ENCODE results near the gene FRRS1L. TPM values are rescaled to one million over a fixed set of nuclear protein-coding genes. Genes with fewer than 3 reads are reported as not detected.
"Not testable (repeated sequence)": the region's sequence is repeated elsewhere in the genome, so short reads cannot be mapped to it uniquely, and the experiment has no call there.

The FRRS1L gene
- total RNA-seq, 1 donor from 2014 or later: 11.0 TPM

DNA sequence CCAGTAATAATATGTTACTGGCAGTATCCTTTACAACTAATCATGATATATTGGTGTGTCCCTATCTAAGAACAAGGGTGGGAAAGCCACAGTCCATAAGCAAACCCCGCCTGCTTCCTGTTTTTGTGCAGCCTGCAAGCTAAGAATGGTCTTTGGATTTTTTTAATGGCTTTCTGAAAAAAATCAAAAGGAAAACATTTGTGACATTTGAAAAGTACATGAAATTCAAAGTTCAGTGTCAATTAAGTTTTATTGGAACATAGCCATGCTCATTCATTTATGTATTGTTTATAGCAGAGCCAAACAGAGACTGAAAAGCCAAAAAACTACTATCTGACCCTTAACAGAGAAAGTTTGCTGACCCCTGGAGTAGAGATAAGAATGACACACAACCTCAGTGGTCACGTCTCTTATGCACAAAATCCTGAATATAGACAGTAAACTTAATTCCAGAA is 34.5 kb downstream of the FRRS1L start:
- DNase-seq (ENCODE audit: low spot score): no peak

DNA sequence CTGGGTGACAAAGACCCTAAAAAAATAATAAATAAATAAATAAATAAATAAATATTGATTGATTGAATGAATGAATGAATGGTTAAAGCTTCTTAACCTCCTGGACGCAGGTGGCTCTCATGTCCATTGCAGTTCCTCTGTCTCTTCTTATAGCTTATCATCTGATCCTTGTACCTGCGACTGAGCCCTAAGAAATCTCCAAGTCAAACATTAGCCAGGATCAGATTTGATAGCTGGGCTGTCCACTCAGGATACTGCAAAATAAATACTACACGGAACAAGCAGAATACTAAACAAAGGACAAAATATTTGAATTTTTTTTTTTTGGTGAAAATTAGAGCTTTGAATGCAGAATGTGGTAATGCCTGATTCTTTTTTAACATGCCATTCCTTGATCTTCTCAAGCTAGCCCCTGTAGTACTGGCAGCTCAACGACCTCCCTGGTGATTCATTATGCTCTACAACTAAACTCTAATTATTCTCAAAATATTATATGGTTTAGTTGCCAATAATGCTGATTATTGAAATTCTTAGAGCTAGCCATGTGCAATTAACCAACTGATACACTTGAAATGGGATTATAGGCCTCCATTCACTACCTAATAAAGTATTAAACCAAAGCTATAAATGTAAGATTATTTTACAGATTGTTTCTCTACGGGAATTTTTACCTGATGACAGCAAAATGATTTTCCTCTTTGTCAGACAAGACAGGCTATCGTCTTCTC is 37.4 kb downstream of the FRRS1L start:
- no peak for DNase-seq (ENCODE audit: low spot score)

DNA sequence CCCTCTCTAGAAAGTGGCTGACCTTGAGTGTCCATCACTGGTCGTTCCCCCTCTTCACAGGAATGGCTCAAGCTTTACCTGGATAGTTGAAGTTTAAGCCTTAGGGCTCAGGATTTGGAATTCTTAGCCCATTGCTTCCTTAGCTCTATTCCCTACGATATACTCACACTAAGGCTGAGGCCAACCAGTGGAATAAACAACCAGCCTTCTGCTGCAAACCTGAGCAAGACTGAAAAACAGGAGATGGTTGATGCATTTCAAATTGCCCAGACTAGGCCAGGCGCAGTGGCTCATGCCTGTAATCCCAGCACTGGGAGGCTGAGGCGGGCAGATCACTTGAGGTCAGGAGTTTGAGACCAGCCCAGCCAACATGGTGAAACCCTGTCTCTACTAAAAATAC is 40.4 kb downstream of the FRRS1L start:
- DNase-seq (ENCODE audit: low spot score): not testable (repeated sequence)

DNA sequence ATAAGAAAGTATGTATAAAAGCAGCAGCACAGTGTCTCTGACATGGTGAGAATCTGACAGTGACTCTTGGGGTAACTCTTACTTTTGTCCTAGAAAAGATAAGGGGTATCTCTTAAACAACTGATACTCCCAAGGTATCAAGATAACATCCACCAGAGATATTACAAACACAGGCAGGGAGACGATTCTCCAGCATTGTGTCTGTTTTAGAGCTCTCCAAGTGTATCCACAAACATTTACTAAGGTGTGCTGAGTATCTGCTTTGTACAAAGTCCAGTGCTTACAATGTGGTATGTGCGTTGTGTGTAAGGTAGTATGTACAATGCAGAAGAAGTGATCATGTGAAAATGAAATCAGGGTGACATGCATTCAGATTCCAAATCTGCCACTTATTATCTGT is 42.9 kb downstream of the FRRS1L start:
- no peak for DNase-seq (ENCODE audit: low spot score)

DNA sequence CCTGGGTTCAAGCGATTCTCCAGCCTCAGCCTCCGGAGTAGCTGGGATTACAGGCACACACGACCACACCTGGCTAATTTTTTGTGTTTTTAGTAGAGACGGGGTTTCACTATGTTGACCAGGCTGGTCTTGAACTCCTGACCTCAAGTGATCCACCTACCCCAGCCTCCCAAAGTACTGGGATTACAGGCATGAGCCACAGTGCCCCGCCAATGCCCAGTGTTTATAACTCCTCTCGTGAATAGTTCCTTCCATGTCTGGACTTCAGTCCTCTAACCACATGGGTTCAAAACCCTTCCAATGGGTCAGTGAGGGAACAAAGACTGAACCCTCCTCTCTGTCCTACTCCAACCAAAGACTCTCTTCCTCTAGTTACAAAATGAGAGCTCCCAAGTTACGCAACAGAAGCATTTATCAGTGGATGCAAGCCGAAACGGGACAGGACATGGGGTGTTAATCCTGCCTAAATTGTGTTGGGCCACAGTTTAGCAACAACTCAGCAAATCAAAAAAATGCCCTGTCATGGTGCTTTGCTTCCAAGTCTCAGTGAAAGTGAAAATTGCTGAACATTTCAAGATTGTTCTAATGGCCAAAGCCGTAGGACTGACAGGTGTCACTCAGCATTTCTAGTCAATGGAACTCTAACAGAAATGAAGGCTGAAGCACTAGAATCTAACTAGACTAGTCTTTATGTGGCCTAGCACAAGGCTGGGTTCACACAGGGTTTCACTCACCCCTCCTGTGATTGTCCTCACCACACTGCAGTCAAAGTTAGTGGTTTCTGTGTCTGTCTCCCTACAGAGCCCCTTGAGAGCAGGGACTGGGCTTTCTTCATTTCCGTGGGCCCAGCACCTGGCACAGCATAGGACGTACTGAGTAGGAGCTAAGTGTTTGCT is 44.1 kb downstream of the FRRS1L start:
- DNase-seq (ENCODE audit: low spot score): no peak

DNA sequence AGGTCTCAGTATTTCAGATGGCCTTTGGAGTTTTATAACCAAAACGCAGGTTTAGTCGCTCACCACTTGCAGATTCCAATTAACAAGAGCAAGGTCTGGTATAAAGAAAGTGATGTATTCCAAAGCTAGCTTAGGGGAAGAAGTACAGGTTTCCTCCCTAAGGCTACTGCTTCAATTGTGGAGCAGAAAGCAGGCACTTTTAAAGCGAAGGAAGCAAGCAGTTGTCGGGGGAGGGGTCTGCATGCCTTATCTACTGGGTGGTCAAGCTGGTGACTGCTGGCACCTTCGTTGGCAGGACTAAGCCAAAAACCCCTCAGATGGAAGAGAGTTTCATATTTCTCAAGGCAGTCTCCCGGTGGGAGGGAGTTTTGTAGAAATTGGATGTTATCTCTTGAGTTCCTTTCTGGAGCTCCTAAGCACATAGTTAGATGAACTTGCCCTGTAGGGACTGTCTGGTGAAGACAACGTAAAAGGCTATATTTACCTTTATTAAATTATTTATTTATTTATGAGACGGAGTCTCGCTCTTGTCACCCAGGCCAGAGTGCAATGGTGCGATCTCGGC is 45.7 kb downstream of the FRRS1L start:
- no peak for DNase-seq (ENCODE audit: low spot score)

DNA sequence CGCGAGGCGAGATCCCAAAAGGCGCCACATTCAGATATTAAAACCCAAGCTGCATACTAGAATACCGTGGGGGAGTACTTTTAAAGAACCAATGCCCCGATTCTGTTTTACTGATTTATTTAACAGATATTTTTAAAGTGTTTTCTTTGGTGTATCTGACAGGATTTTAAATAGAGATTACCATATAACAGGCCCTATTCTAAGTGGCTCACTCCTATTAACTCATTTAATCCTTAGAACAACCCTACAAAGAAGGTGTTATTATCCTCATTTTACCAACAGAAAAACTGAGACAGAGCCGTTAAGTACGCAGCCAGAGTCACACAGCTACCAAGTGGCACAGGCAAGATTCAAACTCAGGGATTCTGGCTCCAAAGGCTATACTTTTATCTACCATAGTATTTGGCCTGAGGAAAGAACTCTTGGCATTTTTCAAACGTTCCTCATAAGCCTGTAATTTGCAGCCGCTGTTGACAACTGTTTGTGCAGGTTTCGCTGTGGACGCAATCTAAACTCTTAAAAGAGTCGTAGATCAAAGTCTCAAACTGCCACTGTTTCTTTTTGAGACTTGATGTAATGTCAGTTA is 46.8 kb downstream of the FRRS1L start:
- DNase-seq (ENCODE audit: low spot score): no peak

DNA sequence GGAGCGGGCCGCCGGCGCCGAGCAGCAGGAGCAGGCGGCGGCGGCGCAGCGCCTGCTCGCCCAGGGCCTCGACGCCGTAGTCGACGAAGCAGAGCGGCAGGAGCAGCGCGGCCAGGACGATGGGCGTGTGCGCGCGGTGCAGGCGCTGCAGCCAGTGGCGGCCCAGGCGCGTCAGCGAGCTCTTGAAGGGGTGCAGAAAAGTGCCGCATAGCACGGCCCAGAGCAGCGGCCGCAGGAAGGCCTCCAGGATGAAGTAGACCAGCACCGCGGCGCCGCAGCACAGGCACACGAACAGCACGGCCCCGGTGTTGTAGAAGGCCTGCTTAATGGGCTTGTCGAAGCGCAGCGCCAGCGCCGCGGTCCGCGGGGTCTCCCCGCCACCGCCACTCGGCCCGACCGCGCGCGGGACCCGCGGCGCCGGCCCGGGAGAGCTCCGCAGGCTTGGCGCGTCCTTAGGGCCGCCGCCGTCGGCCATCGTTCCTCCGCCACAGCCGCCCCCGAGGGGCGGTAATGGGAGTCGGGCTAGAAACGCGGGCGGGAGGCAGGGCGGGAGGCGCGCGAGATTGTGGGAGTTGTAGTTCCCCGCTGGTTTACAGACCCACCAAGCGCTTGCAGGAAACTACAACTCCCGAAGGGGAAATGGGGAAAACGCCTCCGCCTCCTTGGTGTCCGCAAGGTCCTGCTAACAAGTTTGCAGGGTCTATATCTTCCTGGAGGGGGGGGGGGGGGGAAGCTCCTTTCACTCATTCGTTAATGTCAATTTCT is 47.4 kb downstream of the FRRS1L start, which contains the start of gene TMEM245:
TSS of gene TMEM245 (minus strand) at position 509 of the 765 bp plus-strand sequence. CDS start at position 475, 34 bp downstream.
- DNase-seq (ENCODE audit: low spot score): peak; percentile 98

DNA sequence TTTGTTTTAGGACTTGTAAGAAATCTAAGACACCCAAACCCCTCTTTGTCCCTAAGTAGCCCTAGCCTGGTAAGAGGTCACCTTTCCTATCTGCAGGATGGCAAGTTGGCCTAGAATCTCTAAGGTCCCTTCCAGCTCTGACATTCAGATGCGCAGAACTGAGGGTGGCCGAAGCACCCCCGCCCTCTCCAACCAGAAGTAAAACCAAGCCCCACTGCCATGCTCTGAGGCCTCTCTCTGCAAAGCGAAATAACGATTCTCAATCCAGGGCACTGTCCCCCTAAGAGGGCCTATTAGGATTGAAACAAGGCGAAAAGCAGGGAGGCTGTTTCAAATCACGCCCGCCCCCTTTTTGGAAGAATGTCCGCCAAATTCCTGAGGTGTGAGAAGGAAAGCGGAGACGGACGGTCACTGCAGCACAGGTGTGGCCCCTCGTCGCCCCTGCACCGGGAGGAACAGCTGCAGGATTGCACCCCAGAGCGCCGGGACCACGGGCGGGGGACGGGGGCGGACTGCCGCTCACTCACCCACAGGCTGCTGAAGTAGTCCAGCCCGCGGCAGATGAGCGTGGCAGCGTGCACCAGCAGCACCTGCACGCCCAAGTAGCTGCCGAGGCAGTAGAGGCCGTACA is 48.1 kb downstream of the FRRS1L start:
- peak; percentile 47 for DNase-seq (ENCODE audit: low spot score)

DNA sequence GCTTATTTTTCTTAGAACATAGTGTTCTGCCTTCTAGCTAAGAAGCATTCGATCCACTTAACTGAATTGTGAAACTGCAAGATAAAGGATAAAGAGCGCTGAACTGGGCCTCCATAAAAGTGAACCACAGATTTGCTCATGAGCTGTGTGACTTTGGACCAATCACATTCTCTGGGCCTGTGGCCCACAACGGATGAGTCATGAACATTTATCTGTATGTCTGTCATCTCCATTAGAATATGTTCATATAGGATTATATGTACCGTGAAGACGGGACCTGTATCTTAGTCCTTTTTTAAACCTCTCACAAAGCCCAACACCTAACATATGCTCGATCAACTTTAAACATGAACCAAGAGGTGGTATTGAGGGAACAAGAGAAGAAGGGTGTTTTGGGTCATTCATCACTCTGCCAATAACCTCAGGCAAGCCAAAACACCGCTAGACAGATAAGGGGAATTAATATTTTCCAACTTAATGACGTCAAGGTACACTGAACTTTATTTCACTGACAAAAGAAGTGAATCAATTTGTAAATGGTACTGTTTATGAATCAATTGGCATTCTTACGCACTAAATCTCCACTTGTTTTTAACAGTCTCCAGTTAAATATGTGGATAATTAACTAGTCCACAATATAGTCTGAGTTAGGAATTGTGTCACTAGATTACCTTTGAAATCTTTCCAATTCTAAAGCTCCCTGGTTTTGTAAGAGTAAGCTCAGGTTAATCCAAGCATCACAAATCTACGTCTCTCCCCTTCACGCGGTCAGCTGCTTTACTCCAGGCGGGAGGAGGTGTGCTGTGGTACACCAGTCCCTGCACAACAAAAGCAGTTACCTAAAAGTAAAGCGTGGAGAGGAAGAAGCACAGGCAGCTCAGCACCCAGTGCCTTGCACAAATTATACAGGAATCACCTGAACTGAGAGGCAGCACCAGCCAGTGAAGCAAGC is 48.9 kb downstream of the FRRS1L start:
- DNase-seq (ENCODE audit: low spot score): no peak

DNA sequence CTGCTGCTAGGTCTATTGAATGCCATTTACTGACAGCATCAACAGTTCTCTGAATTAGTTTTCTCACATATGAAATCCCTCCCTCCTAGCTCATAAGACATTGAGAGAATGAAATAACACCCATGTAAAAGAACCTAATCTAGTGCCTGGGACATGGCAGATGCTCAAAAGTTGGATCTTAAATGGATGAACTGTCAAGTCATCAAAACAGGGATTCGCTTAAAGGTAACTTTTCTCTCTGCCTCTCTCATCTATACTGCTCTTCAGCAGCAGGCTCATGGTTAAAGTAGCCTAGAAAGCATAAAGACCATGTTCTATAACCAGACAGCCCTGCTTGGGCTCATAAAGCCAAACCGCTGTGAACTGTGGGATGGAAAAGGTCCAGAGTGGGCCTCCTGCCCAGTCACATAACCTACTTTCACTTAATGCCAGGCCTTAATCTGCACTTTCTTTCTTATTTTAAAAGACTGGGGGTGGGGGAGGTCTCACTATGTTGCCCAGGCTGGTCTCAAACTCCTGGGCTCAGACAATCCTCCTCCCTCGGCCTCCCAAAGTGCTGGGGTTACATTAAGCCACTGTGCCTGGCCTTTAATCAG is 51.0 kb downstream of the FRRS1L start:
- DNase-seq (ENCODE audit: low spot score): no peak

DNA sequence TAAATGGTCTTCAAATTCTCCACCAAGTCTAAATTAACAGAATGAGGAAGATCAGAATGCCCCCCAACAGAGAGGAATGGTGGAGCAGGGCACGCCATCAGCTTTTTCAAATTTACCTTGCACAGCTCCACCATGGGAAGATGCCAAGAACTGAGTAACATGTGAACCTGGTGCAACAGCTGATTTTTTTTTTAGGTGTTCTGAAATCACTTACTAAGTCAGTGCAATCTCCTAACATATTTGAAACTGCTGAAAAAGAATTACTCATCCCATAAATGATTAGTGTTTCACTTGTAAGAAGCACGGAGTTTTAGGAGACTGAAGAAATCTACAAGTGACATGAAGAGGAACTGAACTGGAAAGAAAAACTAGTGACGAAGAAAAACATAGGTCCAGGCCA is 52.4 kb downstream of the FRRS1L start:
- no peak for DNase-seq (ENCODE audit: low spot score)

DNA sequence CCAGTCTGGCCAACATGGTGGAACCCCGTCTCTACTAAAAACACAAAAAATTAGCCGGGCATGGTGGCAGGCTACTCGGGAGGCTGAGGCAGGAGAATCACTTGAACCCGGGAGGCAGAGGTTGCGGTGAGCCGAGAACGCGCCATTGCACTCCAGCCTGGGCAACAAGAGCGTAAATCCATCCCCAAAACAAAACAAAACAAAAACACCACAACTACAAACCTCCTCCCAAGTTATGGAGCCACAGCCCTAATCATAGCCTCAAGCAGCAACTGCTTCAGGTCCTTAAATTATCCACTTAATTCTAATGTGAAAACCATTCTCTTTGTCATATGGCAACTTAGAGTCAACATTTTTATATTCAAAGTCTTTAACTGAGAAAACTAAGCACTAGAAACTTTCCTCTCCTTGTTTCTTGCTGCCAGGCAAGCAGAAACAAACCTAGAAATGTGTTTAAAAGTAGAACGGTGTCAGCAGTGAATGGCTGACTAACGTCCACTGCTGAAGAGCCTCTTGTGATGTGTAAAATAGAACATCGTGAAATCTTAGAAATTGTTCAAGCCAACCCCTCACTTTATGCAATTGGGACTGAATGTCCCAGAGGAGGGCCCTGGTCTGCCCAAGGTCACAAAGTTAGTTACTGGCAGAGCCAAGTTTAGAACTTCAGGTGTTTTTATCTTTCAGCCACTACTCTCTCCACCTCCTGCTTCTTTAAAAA is 53.0 kb downstream of the FRRS1L start:
- DNase-seq (ENCODE audit: low spot score): no peak

DNA sequence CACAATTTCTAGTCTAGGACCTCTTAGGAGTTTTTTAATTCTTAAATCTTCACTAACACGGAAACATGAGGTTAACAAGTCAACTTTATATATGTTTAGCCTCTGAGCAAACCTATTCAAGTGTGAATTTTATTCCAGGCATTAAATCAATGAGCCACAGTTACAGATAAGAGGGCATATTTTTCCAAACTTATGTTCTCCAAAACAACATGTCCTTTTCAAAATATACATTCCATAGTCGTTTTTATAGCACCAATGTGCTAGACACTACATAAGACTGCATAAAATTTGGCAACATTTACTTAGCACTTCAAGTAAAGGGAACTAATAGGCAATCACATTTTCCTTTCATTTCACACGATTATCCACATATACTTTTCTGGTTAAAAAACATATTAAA is 53.8 kb downstream of the FRRS1L start:
- DNase-seq (ENCODE audit: low spot score): no peak

DNA sequence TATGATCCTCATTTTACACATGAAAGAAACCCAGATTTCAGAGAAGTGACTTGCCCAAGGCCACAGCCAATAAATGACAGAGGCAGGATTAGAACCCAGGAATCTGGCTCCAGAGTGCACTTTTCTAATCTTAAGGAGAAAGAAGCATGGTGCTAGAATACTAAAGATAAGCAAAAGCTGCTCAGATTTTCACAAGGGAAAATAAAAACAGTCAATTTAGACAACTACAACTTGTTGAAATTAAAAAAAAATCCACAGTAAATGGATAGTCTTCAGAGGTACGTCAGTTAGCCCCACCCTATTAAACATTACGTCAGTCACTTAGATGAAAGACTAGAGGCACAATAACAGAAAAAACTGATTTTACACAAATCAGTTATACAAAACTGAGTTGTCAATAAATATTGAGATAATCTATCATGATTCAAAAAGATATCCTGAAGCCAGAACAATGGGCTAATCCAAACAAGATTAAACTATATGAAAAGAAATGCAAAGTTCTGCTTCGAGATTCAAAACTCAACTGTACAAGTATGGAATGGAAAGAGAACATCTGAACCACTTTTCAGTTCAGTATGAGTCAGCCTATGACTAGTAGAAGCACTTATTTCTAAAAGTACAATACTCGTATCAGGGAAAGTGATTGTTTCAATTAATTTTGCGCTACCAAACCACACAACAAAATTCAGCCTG is 56.6 kb downstream of the FRRS1L start:
- DNase-seq (ENCODE audit: low spot score): no peak

DNA sequence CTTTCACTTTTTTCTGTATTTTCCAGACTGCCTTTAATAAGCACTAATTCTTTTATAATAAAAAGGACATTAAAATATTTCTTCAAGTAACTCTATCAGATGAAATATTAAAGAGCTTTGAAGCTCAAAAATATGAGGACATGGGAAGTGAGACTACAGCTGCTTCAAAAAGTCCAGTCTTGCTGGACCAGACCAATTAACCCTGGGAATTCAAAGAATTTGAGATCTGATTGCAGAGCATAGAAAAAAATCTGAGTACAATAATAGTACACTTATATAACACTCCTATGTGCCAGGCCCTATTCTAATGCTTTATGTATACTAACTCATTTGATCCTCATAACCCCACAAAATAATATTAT is 57.1 kb downstream of the FRRS1L start:
- DNase-seq (ENCODE audit: low spot score): no peak

DNA sequence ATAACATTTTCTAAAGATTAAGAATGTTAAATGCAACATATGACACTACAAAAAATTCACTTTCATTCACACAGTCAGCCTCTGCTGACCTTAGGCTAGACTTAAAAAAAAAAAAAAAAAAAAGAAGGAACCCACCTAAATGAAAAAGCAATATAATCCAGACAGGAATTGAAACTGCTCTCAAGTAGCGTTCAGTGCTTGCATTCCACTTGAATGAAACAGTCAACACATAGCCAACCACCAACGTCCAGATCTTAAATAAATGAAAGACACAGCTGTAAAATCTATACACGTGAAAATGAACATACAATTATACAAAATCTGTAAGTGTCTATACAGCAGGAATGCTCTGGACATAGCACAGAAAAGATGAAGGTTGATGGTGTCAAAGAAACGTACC is 58.7 kb downstream of the FRRS1L start:
- no peak for DNase-seq (ENCODE audit: low spot score)

All from ureter (tissue), 1 donor.